Liver (tissue), 3 donors: ENCODE data around the gene LNX2.

ENCODE experiments used
- ATF3 ChIP-seq: IDR thresholded peaks from 2 replicates; pipeline ENCODE4 v1.6.1; 2016; ENCODE audit warnings: antibody characterized with exemption
- CTCF ChIP-seq: fragments of 150-350 bp; IDR thresholded peaks from 2 replicates; pipeline ENCODE4 v1.5.1; 2017; ENCODE audit warnings: improper control_type of control experiment, low read depth, low read length; ENCODE audit not compliant: missing input control
- EGR1 ChIP-seq, 2 donors: IDR thresholded peaks; 2 replicates each; pipeline ENCODE4 v1.6.1; 2016 to 2018; ENCODE audit warnings: antibody characterized with exemption in 2 of 2, low read depth in 2 of 2
- FOXA1 ChIP-seq: IDR thresholded peaks from 2 replicates; pipeline ENCODE4 v1.6.1; 2016; ENCODE audit warnings: antibody characterized with exemption
- GABPA ChIP-seq, 2 donors: IDR thresholded peaks in 1 of 2; conservative IDR thresholded peaks in 1 of 2; 2 replicates each; pipeline ENCODE4 v1.6.1; 2016; ENCODE audit warnings: antibody characterized with exemption in 2 of 2, mild to moderate bottlenecking in 1 of 2, moderate library complexity in 1 of 2
- NR2F2 ChIP-seq: IDR thresholded peaks from 2 replicates; pipeline ENCODE4 v1.6.1; 2016; ENCODE audit warnings: antibody characterized with exemption
- RAD21 ChIP-seq, 2 donors: IDR thresholded peaks; 2 replicates each; pipeline ENCODE4 v1.6.1; 2016; ENCODE audit warnings: antibody characterized with exemption in 2 of 2, mild to moderate bottlenecking in 2 of 2
- RXRA ChIP-seq, 2 donors: IDR thresholded peaks; 2 replicates each; pipeline ENCODE4 v1.6.1; 2017 to 2018; ENCODE audit warnings: antibody characterized with exemption in 2 of 2, mild to moderate bottlenecking in 1 of 2
- SP1 ChIP-seq: IDR thresholded peaks from 2 replicates; pipeline ENCODE4 v1.6.1; 2018; ENCODE audit warnings: antibody characterized with exemption, mild to moderate bottlenecking
- YY1 ChIP-seq: IDR thresholded peaks from 2 replicates; pipeline ENCODE4 v1.6.1; 2016; ENCODE audit warnings: antibody characterized with exemption, mild to moderate bottlenecking
- TF ChIP-seq, protein P1 (sequence below): IDR thresholded peaks from 2 replicates; pipeline ENCODE4 v1.6.1; 2016; ENCODE audit warnings: antibody characterized with exemption
- TF ChIP-seq, protein P2 (sequence below): IDR thresholded peaks from 2 replicates; pipeline ENCODE4 v1.6.1; 2016; ENCODE audit warnings: antibody characterized with exemption, mild to moderate bottlenecking
- donor health status: healthy.
- donor health status: healthy.

GRCh38 chr13:27574661-27575060 is 45.7 kb downstream of the LNX2 start:
- TF ChIP-seq CTCF (no peak), GABPA (IDR thresholded peaks at IDR 0.05 in 1 of 2, conservative IDR thresholded peaks at IDR 0.05 in 1 of 2) (no peak), SP1 (no peak), YY1 (no peak), FOXA1 (no peak), RXRA (IDR thresholded peaks at IDR 0.05) (no peak), ATF3 (no peak), RAD21 (IDR thresholded peaks at IDR 0.05) (no peak), EGR1 (IDR thresholded peaks at IDR 0.05; ENCODE audit: low read depth in 2 of 2) (no peak), NR2F2 (no peak)
- TF ChIP-seq, protein P1, sequence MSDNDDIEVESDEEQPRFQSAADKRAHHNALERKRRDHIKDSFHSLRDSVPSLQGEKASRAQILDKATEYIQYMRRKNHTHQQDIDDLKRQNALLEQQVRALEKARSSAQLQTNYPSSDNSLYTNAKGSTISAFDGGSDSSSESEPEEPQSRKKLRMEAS, result no peak
- TF ChIP-seq, protein P2, sequence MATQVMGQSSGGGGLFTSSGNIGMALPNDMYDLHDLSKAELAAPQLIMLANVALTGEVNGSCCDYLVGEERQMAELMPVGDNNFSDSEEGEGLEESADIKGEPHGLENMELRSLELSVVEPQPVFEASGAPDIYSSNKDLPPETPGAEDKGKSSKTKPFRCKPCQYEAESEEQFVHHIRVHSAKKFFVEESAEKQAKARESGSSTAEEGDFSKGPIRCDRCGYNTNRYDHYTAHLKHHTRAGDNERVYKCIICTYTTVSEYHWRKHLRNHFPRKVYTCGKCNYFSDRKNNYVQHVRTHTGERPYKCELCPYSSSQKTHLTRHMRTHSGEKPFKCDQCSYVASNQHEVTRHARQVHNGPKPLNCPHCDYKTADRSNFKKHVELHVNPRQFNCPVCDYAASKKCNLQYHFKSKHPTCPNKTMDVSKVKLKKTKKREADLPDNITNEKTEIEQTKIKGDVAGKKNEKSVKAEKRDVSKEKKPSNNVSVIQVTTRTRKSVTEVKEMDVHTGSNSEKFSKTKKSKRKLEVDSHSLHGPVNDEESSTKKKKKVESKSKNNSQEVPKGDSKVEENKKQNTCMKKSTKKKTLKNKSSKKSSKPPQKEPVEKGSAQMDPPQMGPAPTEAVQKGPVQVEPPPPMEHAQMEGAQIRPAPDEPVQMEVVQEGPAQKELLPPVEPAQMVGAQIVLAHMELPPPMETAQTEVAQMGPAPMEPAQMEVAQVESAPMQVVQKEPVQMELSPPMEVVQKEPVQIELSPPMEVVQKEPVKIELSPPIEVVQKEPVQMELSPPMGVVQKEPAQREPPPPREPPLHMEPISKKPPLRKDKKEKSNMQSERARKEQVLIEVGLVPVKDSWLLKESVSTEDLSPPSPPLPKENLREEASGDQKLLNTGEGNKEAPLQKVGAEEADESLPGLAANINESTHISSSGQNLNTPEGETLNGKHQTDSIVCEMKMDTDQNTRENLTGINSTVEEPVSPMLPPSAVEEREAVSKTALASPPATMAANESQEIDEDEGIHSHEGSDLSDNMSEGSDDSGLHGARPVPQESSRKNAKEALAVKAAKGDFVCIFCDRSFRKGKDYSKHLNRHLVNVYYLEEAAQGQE, result no peak
